GM12801 (cell line): ENCODE data around the gene BTNL9.

Source experiments
- CTCF ChIP-seq: IDR thresholded peaks from one replicate; pipeline ENCODE4 v1.5.1; 2011; ENCODE audit warnings: control low read depth; ENCODE audit not compliant: insufficient read length; ENCODE audit errors: extremely low read depth

BTNL9 gene

GRCh38 chr5:181027452-181028031 lies 12.5 kb upstream of the BTNL9 start:
- no peak for TF ChIP-seq CTCF

GRCh38 chr5:181028032-181028819 lies 11.8 kb upstream of the BTNL9 start:
- TF ChIP-seq CTCF, result no peak

GRCh38 chr5:181031716-181032115 lies 8.3 kb upstream of the BTNL9 start:
- TF ChIP-seq CTCF, result no peak

DNA sequence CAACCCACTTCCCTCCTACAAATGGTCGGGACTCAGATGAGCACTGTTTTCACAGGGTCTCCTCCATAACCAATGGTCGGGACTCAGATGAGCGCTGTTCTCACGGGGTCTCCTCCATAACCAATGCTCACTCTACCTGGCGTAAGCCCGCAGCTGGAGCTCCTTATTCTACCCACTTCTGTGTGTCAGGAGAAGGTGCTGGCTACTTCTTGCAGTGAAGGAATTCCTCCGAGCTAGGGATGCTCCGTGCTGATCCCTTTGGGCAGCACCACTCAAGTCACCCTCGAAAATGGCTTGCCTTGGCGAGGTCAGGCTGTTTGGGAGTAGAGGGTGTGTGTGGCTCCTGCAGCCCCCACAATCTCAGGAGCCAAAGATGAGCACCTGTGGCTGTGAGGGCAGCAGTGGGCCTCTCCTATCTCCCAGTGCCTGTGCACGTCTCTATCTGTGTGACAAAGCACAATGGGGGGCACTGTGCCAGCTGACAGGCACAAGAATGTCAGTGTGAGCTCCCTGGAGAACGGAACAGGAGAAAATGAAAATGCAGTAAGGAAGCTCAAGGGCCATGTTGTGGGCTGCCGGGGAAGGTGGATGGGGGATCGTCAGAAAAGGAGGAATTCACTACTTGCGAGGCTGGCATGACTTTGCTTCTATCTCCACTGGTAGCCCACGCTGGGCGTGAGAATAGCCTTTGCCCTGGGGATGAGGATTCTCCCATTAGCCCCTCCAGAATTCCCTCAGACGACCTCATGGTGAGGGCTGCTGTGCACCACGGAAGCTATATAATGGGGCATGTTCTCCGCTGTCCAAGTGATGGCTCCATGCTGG lies 3.9 kb upstream of the BTNL9 start:
- no peak for TF ChIP-seq CTCF

DNA sequence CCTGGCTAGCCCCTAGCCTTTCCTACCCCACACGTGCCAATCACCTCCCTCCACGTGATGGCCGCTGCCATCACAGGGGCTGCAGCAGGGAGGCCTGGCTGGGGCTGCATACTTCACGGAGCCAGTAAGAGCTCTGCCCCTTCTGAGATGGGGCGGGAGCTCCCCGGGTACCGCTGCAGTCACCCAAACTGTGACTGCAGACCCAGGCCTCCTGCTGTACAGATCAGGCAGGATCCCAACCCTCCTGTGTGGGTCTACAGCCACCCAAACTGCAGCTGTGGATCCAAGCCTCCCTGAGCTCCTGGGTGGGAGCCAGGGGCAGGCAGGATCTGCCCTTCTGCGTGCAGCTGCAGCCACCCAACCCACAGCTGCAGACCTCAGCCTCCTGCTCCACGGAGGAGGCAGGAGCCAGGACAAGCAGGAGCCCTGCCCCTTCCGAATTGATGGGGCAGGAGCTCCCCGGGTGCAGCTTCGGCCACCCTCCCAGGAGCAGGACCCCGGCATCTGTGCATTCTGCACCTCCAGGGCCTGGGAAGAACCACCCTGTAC lies 3.2 kb upstream of the BTNL9 start:
- TF ChIP-seq CTCF, result no peak

GRCh38 chr5:181037365-181037861 lies 2.7 kb upstream of the BTNL9 start:
- no peak for TF ChIP-seq CTCF

DNA sequence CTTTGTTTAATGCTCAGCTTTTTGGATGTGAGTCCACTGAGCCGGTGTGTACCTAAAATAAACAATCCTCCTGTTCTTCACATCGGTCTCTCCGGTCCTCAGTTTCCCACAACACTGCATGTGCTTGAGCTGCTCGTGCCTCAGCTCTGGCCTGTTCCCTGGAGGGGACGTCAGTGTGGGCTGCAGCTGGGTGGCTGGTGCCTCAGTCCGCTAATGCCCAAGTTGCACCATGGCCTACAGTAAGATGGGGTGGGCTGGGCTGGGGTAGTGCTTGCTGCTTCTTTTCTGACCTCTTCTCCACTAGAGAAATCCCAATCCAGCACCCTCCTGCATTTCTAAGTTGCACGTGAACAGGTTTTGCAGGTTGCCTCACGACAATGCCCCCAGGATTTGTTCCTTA lies 595 bp upstream of the BTNL9 start:
- no peak for TF ChIP-seq CTCF
